GM19468 (cell line): ENCODE results near the gene ADIPOR1.
"Not testable (repeated sequence)": the region's sequence is repeated elsewhere in the genome, so short reads cannot be mapped to it uniquely, and the experiment has no call there.

Experiments
- ATAC-seq: cut with Tn5 transposase; IDR thresholded peaks from one replicate; pipeline ENCODE4 v1.9.1; 2021; ENCODE audit warnings: mild to moderate bottlenecking, moderate library complexity, moderate number of reproducible peaks; ENCODE audit not compliant: unreplicated experiment; ENCODE audit errors: extremely low read depth

The ADIPOR1 gene

DNA sequence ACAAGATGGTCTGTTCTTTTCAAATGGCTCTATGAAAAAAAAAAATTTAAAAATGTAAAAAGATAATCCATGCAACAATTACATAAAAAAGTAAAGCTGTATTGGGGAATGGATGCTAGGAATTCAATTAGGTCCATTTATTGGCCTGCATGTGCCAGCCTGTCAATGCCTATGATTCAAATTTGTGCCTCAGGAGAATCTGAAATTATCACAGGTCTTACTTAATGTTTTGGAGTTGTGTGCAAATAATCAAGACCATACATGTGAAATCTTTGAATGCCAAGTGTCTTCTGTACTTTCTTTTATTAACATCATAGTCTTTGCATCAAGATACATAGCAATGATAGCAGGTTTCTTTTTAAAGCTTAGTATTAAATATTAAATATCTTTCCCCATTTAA is 17.6 kb downstream of the ADIPOR1 start:
- no peak for ATAC-seq

DNA sequence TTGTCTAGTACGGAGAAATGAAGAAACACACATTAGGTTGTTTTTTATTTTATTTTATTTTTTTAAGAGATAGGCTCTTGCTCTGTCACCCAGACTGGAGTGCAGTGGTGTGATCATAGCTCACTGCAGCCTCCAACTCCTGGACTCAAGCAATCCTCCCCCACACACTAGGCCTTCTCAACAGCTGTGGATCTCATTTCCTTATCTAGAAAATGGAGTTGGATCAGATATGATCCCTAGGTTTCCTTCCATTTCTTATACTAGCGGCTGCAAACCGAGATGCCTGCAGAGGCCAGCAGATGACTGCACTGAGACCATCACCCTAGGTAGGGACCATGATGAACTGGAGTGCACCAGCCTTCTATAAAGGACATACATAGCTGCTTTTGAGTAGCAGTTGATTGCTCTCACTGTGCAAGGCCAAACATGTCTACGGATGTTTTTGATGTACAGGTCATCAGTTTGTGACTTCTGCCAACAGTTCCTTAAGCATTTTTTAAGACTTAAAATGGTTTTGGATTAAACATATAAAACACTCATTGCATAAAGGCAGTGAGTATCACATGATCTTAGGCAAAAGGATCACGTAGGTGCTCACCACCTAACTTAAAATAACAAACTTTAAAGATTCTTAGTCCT is 19.7 kb downstream of the ADIPOR1 start:
- no peak for ATAC-seq

DNA sequence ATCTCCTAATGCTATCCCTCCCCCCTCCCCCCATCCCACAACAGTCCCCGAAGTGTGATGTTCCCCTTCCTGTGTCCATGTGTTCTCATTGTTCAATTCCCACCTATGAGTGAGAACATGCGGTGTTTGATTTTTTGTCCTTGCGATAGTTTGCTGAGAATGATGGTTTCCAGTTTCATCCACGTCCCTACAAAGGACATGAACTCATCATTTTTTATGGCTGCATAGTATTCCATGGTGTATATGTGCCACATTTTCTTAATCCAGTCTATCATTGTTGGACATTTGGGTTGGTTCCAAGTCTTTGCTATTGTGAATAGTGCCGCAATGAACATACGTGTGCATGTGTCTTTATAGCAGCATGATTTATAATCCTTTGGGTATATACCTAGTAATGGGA is 21.7 kb downstream of the ADIPOR1 start:
- not testable (repeated sequence) for ATAC-seq

DNA sequence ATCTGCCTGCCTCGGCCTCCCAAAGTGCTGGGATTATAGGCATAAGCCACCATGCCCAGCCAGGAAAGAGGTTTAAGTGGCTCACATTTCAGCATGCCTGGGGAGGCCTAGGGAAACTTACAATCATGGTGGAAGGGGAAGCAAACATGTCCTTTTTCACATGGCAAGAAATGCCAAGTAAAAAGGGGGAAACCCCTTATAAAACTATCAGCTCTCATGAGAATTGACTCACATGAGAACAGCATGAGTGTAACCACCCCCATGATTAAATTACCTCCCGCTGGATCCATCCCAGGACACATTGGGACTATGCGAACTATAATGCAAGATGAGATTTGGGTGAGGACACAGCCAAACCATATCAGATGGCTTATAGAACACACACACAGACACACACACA is 22.3 kb downstream of the ADIPOR1 start:
- no peak for ATAC-seq

DNA sequence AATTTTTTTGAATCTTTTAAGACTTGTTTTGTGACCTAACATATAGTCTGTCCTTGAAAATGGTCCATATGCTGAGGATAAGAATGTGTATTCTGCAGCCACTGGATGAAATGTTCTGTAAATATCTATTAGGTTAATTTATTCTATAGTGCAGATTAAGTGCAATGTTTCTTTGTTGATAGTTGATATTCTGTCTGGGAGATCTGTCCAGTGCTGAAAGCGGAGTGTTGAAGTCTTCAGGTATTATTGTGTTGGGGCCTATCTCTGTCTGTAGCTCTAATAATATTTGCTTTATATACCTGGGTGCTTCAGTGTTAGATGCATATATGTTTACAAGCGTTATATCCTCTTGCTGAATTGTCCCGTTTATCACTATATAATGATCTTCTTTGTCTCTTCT is 23.4 kb downstream of the ADIPOR1 start:
- ATAC-seq = no peak

DNA sequence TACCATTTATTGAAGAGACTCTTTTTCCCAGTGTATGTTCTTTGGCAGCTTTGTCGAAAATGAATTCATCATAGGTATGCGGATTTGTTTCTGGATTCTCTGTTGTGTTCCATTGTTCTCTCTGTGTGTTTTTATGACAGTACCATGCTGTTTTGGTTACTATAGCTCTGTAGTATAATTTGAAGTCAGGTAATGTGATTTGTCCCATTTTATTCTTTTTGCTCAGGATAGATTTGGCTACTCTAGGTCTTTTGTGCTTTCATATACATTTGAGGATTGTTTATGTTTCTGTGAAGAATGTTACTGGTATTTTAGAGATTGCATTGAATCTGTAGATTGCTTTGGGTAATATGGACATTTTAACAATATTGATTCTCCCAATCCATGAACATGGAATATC is 25.6 kb downstream of the ADIPOR1 start:
- no peak for ATAC-seq

DNA sequence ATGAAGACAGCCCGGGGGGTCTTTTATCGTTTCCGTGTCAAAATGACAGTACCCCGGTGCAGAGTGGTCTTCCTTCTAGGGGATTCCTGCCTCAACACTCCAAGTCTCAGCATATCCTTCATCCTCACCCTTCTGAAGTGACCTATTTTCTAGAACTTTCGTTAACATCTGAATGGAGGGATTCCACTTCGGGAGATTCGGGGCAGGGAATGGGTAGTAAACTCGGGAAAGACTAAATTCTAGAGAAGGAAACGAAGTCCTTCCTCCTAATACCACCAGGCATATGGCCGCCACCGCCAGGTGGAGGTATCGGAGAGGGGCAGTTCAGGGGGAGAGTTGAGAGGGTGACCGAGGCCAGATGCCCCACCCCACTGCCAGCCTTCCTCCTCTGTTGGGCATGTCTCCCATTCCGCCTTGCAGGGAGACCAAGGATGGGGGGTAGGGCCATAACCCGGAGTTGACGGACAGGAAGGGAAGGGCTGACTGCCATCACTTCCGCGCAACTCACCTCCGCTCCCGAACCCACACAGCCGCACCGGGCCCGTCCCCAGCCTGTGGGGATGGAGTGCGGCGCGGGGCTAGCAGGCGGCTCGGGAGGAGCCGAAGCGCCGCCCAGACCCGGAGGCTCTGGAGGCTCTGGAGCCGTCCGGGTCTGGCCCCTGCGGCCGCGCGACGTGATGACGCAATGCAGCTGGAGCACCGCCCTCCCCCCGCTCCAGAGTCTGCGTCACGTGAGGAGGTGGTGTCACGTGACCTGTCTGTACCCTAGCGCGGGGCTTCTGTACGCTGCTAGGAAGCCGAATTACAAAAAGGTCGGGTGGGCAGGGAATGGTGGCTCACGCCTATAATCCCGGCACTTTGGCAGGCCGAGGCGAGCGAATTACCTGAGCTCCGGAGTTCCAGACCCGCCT is 31.3 kb downstream of the ADIPOR1 start, which contains the start of gene KLHL12:
KLHL12 (minus strand) TSS at position 654 of the 911 bp plus-strand sequence. CDS start 2,072 bp downstream, outside the sequence.
- peak; percentile 42 for ATAC-seq

DNA sequence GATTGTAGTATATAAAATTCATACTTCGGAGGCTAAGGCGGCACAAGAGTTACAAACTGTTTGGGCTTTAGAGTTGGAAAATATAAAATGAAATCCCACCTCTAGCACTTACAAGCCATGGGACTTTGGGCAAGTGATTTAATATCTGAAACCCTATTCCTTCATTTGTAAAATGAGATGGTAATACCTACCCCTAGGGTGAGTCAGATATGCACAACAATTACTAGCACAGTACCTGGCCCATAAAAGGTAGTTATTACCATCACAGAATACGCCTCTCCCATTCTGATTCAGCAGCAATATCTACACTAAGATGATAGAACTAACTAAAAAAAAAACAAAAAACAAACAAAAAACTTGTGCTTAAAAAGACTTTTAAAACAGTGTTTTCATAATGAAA is 34.6 kb downstream of the ADIPOR1 start:
- no peak for ATAC-seq

DNA sequence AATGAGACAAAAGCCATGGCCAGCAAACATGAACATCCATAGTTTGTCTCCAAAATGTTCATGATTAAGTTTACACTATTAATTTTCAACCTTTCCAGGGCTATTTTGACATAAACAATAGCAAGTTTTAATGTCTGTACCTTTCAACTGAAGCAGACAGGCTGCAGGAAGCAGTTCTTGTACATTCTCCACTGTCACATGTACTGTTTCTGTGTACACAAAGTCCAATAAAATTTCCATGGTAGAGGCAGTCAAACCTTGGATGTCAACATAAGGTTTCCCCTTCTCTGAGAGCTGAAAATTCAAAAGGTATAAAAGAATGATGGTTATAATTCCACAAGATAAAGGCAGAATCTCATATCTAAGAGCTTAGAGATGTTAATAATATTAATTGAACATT is 38.5 kb downstream of the ADIPOR1 start:
- no peak for ATAC-seq

DNA sequence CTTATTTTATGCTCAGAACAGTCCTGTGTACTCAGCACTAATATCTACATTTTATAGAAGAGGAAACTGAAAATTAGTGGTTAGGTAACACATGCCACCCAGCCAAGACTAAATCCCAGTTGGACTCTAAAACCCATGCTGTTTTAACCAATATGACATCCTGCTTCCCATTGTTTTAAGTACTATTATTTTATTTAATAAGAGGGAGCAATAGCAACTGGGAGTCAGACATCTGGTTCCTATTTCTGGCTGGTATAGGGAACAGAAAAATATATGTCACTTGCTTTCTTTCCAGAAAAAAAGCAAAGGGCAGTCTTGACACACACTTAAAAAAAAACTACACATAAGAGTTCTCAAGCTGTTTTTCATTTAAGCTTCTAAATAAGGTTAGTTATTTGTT is 43.0 kb downstream of the ADIPOR1 start:
- ATAC-seq = no peak

DNA sequence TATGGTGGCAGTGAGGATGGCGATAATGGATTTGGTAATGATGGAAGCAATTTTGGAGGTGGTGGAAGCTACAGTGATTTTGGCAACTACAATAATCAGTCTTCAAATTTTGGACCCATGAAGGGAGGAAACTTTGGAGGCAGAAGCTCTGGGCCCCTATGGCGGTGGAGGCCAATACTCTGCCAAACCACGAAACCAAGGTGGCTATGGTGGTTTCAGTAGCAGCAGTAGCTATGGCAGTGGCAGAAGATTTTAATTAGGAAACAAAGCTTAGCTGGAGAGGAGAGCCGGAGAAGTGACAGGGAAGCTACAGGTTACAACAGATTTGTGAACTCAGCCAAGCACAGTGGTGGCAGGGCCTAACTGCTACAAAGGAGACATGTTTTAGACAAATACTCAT is 45.6 kb downstream of the ADIPOR1 start:
- not testable (repeated sequence) for ATAC-seq

DNA sequence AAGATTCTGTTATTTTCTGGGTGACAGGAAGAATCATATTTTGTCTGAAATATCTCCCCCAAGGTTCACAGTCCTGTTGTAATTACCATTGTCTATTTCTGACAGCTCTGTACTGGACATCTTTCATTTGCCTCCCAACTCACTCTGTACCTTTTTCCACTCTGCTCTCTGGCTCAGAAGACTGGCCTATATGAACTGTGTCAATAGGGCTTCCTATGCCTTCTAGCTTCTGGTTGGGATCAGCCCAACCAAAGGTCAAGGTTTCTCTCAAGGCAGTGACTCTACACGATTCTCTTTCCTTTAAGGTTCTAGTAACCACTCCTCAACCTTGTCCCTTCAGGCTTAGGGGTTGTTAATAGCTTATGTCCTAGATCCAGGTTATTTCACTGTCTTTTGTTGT is 48.6 kb downstream of the ADIPOR1 start:
- ATAC-seq = no peak

DNA sequence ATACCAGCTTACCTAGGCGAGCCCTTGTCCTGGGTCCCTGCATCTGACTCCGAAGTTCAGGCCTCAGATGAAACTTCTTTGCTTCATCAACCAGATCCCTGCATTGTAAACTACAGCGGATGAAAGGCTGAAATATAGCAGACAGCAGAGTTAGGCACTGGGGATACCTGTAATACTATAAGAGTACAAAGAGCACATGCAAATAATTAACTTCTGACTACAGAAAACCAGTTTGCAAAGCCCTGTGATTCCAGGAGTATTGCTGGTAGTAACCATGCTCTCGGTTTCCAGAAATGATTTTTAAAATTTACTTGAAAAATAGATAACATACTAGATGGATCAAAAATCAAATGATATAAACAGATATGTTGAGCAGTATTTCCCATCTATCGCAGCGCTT is 49.1 kb downstream of the ADIPOR1 start:
- no peak for ATAC-seq

DNA sequence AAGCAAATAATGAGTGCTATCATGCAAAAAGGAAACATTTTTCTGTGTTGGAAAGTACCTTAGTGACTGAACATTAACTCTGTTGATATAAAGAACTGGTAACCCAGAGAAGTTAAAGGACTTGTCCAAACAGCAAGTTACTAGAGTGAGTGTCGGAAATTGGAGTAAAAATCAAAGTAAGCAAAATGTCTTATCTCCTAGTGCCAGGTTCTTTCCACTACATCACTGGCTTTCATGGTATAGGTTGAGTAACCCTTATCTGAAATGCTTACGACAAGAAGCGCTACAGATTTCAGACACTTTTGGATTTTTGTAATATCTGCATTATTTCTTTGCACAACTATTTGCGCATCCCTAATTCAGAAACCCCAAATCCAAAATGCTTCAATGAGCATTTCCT is 52.8 kb downstream of the ADIPOR1 start:
- ATAC-seq = no peak

DNA sequence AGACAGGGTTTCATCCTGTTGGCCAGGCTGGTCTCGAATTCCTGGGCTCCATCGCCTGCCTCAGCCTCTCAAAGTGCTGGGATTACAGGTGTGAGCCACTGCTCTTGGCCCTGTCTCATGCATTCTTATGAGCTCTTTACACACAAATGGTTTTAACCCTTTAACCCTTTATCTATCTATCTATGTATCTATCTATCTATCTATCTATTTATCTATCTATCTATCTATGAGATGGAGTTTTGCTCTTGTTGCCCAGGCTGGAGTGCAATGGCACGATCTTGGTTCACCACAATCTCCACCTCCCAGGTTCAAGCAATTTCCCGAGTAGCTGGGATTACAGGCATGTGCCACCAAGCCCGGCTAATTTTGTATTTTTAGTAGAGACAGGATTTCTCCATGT is 54.3 kb downstream of the ADIPOR1 start:
- not testable (repeated sequence) for ATAC-seq

DNA sequence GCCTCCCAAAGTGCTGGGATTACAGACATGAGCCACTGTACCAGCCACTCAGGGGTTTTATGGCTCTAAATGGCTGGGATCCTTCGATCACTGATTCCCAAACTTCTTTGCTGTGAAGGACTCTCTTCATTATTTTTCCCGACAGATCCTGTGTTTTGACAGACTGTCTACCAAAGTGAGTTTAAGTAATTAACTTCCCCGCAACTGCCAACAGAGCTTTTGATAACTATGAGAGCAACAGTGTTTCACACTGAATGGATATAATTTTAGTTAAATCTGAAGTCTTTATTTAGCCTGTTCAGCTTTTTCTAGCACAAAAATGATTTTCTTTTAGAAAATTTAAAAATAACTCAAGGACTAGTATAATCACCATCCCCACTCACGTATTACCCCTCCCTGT is 56.6 kb downstream of the ADIPOR1 start:
- ATAC-seq = no peak

DNA sequence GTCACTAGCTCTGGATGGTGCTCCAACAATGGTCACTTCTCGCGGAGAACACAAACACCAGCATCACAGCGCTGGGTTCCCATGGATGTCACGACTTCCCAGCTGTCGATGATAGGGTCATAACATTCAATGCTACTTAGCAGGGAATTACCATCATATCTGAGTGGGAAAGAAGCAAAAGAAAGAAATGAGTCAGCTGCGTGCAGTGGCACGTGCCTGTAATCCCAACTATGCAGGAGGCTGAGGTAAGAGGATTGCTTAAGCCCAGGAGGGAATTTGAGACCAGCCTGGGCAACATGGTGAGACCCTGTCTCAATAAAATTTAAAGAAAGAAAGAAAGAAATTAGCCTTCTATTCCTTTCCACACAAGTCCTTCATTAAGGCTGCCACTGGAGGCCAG is 65.6 kb downstream of the ADIPOR1 start:
- ATAC-seq = no peak
